Measurements from ENCODE around the gene VTI1A.

GRCh38 chr10:112696592-112696991, 249.6 kb downstream of the VTI1A start:
- TF ChIP-seq CTCF (IDR thresholded peaks at IDR 0.05; ENCODE audit: insufficient read depth, low read depth, low read length) (no peak), EZH2 (IDR thresholded peaks at IDR 0.05; ENCODE audit: insufficient read depth, low read length) (no peak)

Measured in astrocyte (in vitro differentiated cells and primary cell).